Measurements from ENCODE around the gene TRIM72.

DNA sequence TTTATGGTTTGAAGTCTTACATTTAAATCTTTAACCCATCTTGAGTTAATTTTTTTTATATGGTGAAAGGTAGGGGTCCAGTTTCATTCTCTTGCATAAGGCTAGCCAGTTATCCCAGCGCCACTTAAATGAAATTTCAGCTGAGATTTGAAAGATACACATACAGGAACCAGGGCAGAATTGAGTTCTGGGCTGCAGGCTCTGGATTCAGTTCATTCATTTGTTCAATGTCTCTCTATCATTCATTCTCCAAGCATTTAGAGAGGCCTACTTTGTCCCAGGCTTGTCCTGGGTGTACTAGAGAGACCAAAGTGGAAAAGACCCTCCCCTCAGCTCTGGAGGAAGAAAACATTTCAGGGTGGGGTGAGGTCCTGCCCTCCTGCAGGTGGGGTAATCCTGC lies 577 bp upstream of the TRIM72 start:
- TF ChIP-seq, protein P1, sequence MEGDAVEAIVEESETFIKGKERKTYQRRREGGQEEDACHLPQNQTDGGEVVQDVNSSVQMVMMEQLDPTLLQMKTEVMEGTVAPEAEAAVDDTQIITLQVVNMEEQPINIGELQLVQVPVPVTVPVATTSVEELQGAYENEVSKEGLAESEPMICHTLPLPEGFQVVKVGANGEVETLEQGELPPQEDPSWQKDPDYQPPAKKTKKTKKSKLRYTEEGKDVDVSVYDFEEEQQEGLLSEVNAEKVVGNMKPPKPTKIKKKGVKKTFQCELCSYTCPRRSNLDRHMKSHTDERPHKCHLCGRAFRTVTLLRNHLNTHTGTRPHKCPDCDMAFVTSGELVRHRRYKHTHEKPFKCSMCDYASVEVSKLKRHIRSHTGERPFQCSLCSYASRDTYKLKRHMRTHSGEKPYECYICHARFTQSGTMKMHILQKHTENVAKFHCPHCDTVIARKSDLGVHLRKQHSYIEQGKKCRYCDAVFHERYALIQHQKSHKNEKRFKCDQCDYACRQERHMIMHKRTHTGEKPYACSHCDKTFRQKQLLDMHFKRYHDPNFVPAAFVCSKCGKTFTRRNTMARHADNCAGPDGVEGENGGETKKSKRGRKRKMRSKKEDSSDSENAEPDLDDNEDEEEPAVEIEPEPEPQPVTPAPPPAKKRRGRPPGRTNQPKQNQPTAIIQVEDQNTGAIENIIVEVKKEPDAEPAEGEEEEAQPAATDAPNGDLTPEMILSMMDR (IDR thresholded peaks at IDR 0.05), result no peak
- no peak for TF ChIP-seq POLR2A (IDR thresholded peaks at IDR 0.05)
